ENCODE results near the gene KAZN. TPM values are rescaled to one million over a fixed set of nuclear protein-coding genes. Genes with fewer than 3 reads are reported as not detected.

The KAZN gene
- polyA plus RNA-seq, 3 donors, result 2.6 to 13.7 (median 10.8) TPM

- 47 to 72% (median 64%) methylated on average over 7 to 8 of the region's 8 CpGs for WGBS, 3 donors
- no peak overlapping the region for H3K27ac ChIP-seq (ENCODE audit: low read depth, low read length)
These were observed 482.6 kb downstream of the KAZN start for GRCh38 chr1:15081102-15081501.

- H3K27ac ChIP-seq (ENCODE audit: low read depth, low read length), result no peak overlapping the region
- 73 to 98% (median 74%) methylated on average over 7 of the region's 7 CpGs for WGBS, 3 donors
These were observed 485.1 kb downstream of the KAZN start for GRCh38 chr1:15083578-15083977.

- no peak overlapping the region for H3K27ac ChIP-seq (ENCODE audit: low read depth, low read length)
- WGBS, 3 donors, result 57 to 77% (median 74%) methylated on average over 16 of the region's 16 CpGs
These were observed 489.9 kb downstream of the KAZN start for GRCh38 chr1:15088281-15088971.

GRCh38 chr1:15089258-15089992 is 490.9 kb downstream of the KAZN start:
- WGBS, 3 donors, result 38 to 61% (median 46%) methylated on average over 4 of the region's 4 CpGs
- no peak overlapping the region for H3K27ac ChIP-seq (ENCODE audit: low read depth, low read length)

GRCh38 chr1:15090373-15090772 is 491.9 kb downstream of the KAZN start:
- no peak overlapping the region for H3K27ac ChIP-seq (ENCODE audit: low read depth, low read length)
- WGBS, 3 donors, result 18 to 30% (median 28%) methylated on average over 13 of the region's 13 CpGs

GRCh38 chr1:15094056-15094455 is 495.6 kb downstream of the KAZN start:
- 91 to 95% (median 94%) methylated on average over 16 of the region's 16 CpGs for WGBS, 3 donors
- H3K27ac ChIP-seq (ENCODE audit: low read depth, low read length), result no peak overlapping the region

GRCh38 chr1:15094719-15095495 is 496.4 kb downstream of the KAZN start:
- WGBS, 3 donors, result 95 to 97% (median 96%) methylated on average over 23 to 26 of the region's 26 CpGs
- no peak overlapping the region for H3K27ac ChIP-seq (ENCODE audit: low read depth, low read length)

GRCh38 chr1:15095496-15095875 is 497.0 kb downstream of the KAZN start:
- H3K27ac ChIP-seq (ENCODE audit: low read depth, low read length), result no peak overlapping the region
- WGBS, 3 donors, result 69 to 84% (median 70%) methylated on average over 6 of the region's 6 CpGs

GRCh38 chr1:15096293-15096692 is 497.8 kb downstream of the KAZN start:
- 85 to 95% (median 87%) methylated on average over 7 of the region's 7 CpGs for WGBS, 3 donors
- H3K27ac ChIP-seq (ENCODE audit: low read depth, low read length), result no peak overlapping the region

GRCh38 chr1:15098176-15099125 is 500.0 kb downstream of the KAZN start:
- no peak overlapping the region for H3K27ac ChIP-seq (ENCODE audit: low read depth, low read length)
- 83 to 87% (median 86%) methylated on average over 15 of the region's 15 CpGs for WGBS, 3 donors

- 45 to 53% (median 49%) methylated on average over 15 of the region's 15 CpGs for WGBS, 3 donors
- no peak overlapping the region for H3K27ac ChIP-seq (ENCODE audit: low read depth, low read length)
These were observed 501.1 kb downstream of the KAZN start for GRCh38 chr1:15099441-15100120.

- 13 to 18% (median 16%) methylated on average over 16 of the region's 16 CpGs for WGBS, 3 donors
These were observed 501.8 kb downstream of the KAZN start for GRCh38 chr1:15100121-15100879.

GRCh38 chr1:15100880-15101760 is 502.6 kb downstream of the KAZN start:
- WGBS, 3 donors, result 51 to 65% (median 59%) methylated on average over 20 to 21 of the region's 21 CpGs
- no peak overlapping the region for H3K27ac ChIP-seq (ENCODE audit: low read depth, low read length)

More at GRCh38 chr1:15100121-15100879, 501.8 kb downstream of the KAZN start:
- H3K27ac ChIP-seq (ENCODE audit: low read depth, low read length), result no peak overlapping the region

- WGBS, 3 donors, result 61 to 94% (median 88%) methylated on average over 4 of the region's 4 CpGs
- H3K27ac ChIP-seq (ENCODE audit: low read depth, low read length), result no peak overlapping the region
These were observed 503.3 kb downstream of the KAZN start for GRCh38 chr1:15101801-15102200.

GRCh38 chr1:15102646-15103045 is 504.2 kb downstream of the KAZN start:
- WGBS, 3 donors, result 67 to 94% (median 91%) methylated on average over 9 of the region's 9 CpGs

GRCh38 chr1:15103211-15103610 is 504.7 kb downstream of the KAZN start:
- no peak overlapping the region for H3K27ac ChIP-seq (ENCODE audit: low read depth, low read length)
- WGBS, 3 donors, result 95 to 98% (median 96%) methylated on average over 17 of the region's 17 CpGs

More at GRCh38 chr1:15102646-15103045, 504.2 kb downstream of the KAZN start:
- H3K27ac ChIP-seq (ENCODE audit: low read depth, low read length), result no peak overlapping the region
